GM12878 (cell line): ENCODE data around the gene AGAP1. TPM values are rescaled to one million over a fixed set of nuclear protein-coding genes. Genes with fewer than 3 reads are reported as not detected.

Experiments used
- ATAC-seq: fragments of 200-7000 bp; cut with Tn5 transposase; 3 replicates; pipeline ENCODE4 v1.9.1; 2020; ENCODE audit warnings: mild to moderate bottlenecking, moderate library complexity
- BruUV-seq: library from RNA; stranded (reverse); fragments of 400-500 nt; replicated peaks from 2 replicates; lab custom pipeline; 2021; lab: Mats Ljungman, UMichigan
- CTCF ChIA-PET: fragments of 300-600 bp; sonication (Branson Sonifier 250); formaldehyde crosslinking; extraction: SDS; loops from one replicate; lab custom pipeline; 2021; ENCODE audit warnings: inconsistent platforms; lab: Yijun Ruan, JAX
- POLR2A ChIA-PET: fragments of 350-600 bp; formaldehyde crosslinking; extraction: SDS; loops from one replicate; lab custom pipeline; 2021; ENCODE audit warnings: inconsistent platforms; lab: Charles Lee
- RAD21 ChIA-PET: fragments of 300-600 bp; sonication (Branson Sonifier 250); formaldehyde crosslinking; loops from one replicate; lab custom pipeline; 2023; ENCODE audit warnings: antibody characterized with exemption; ENCODE audit not compliant: unreplicated experiment; lab: Charles Lee
- SMC1A ChIA-PET: fragments of 300-600 bp; sonication (Branson Sonifier 250); formaldehyde crosslinking; loops from one replicate; lab custom pipeline; 2023; ENCODE audit not compliant: unreplicated experiment, uncharacterized antibody; lab: Charles Lee
- DNase-seq: peaks from one replicate; pipeline ENCODE4 v3.0.0-alpha.2; 2011; ENCODE audit warnings: low read depth, low spot score
- FAIRE-seq: peaks from 3 replicates; lab custom pipeline; 2011; peaks lifted over from hg19 to GRCh38; lab: Jason Lieb, UNC
- H2AFZ ChIP-seq: 2 replicates; pipeline ENCODE4 v1.6.0; 2011; ENCODE audit warnings: low read depth, low read length, control low read depth; ENCODE audit not compliant: control insufficient read depth
- H3K27ac ChIP-seq: 2 replicates; pipeline ENCODE4 v1.5.1; 2011; ENCODE audit warnings: control low read depth; ENCODE audit not compliant: control insufficient read depth, insufficient read depth
- H3K27me3 ChIP-seq, 2 experiments: replicated peaks in 1 of 2; 2 replicates each; pipeline versions ENCODE4 v1.6.0 to v1.6.1; 2011; ENCODE audit warnings: low read length in 1 of 2; ENCODE audit not compliant: control insufficient read depth in 2 of 2, insufficient read depth in 2 of 2
- H3K36me3 ChIP-seq, 2 experiments: 2 replicates each; pipeline ENCODE4 v1.5.1; 2011; ENCODE audit warnings: low read length in 1 of 2; ENCODE audit not compliant: control insufficient read depth in 2 of 2, insufficient read depth in 2 of 2
- H3K4me1 ChIP-seq: 2 replicates; pipeline ENCODE4 v1.6.1; 2011; ENCODE audit warnings: mild to moderate bottlenecking, low read length, moderate library complexity, mixed read lengths; ENCODE audit not compliant: control insufficient read depth, insufficient read depth
- H3K4me2 ChIP-seq: 2 replicates; pipeline ENCODE4 v1.6.0; 2011; ENCODE audit warnings: control low read depth; ENCODE audit not compliant: control insufficient read depth, insufficient read depth
- H3K4me3 ChIP-seq: fragments of 200-600 bp; sonication (generic); 2 replicates; pipeline ENCODE4 v1.5.1; 2016
- H3K79me2 ChIP-seq: 2 replicates; pipeline ENCODE4 v1.6.0; 2011; ENCODE audit warnings: low read length; ENCODE audit not compliant: control insufficient read depth, insufficient read depth
- H3K9ac ChIP-seq: 2 replicates; pipeline ENCODE4 v1.8.0; 2011; ENCODE audit warnings: low read length, control low read depth, mixed read lengths; ENCODE audit not compliant: control insufficient read depth, insufficient read depth
- H3K9me3 ChIP-seq: replicated peaks from 3 replicates; pipeline ENCODE4 v1.5.1; 2011; ENCODE audit warnings: mild to moderate bottlenecking, low read length; ENCODE audit not compliant: control insufficient read depth, insufficient read depth
- H4K20me1 ChIP-seq: 2 replicates; pipeline ENCODE4 v1.6.0; 2011; ENCODE audit not compliant: control insufficient read depth, insufficient read depth
- EED ChIP-seq: sonication (generic); IDR thresholded peaks from 2 replicates; pipeline ENCODE4 v1.6.1; 2016; ENCODE audit warnings: antibody characterized with exemption, low read depth
- MTA2 ChIP-seq: fragments of 450-650 bp; IDR thresholded peaks from 2 replicates; pipeline ENCODE4 v1.6.1; 2016; ENCODE audit warnings: low read depth, mild to moderate bottlenecking, moderate library complexity
- NFXL1 ChIP-seq: fragments of 450-650 bp; IDR thresholded peaks from 2 replicates; pipeline ENCODE4 v1.6.1; 2017; ENCODE audit warnings: antibody characterized with exemption, mild to moderate bottlenecking, borderline replicate concordance
- PKNOX1 ChIP-seq: fragments of 450-650 bp; IDR thresholded peaks from 2 replicates; pipeline ENCODE4 v1.6.1; 2016; ENCODE audit warnings: mild to moderate bottlenecking
- SKIL ChIP-seq: fragments of 450-650 bp; IDR thresholded peaks from 2 replicates; pipeline ENCODE4 v1.6.1; 2017; ENCODE audit warnings: mild to moderate bottlenecking, low read depth, inconsistent platforms; ENCODE audit not compliant: poor library complexity, severe bottlenecking
- ZNF24 ChIP-seq: fragments of 450-650 bp; IDR thresholded peaks from 2 replicates; pipeline ENCODE4 v1.6.1; 2017; ENCODE audit warnings: antibody characterized with exemption, mild to moderate bottlenecking
- WGBS: methylation state at CpG from one replicate; pipeline ENCODE4 v1.1.6; 2016; ENCODE audit warnings: low lambda C conversion rate; ENCODE audit not compliant: insufficient replicate concordance, insufficient coverage; ENCODE audit errors: missing lambda C conversion rate; 5-methylcytosine and 5-hydroxymethylcytosine counted together
- in situ Hi-C: fragments of 300-500 bp; cut with MboI; formaldehyde crosslinking; loops from 9 replicates; pipeline ENCODE4 v1.14.3; 2018; ENCODE audit warnings: mixed read lengths
- intact Hi-C: fragments of 100-400 bp; cut with micrococcal nuclease; formaldehyde crosslinking; loops from one replicate; pipeline ENCODE4 v1.14.2; 2022; ENCODE audit not compliant: unreplicated experiment
- polyA plus RNA-seq, 11 experiments: library from polyadenylated mRNA; depleted of rRNA in 4 of 11; unstranded in 6 of 11; stranded (reverse) in 5 of 11; fragments of >200 nt; fragmentation: Nextera tagmentation in 4 of 11; fragmentation: Illumina TruSeq in 1 of 11; extraction: Ambion mirVana in 4 of 11; extraction: Trizol in 1 of 11; gene quantifications; 1 replicate in 1 of 11; 2 replicates in 10 of 11; pipeline versions ENCODE4 v1.2.1 to v1.2.3, GENCODE V29; 2011 to 2016; ENCODE audit warnings: inconsistent platforms in 2 of 11, missing spikeins in 2 of 11, low read depth in 1 of 11
- total RNA-seq, 4 experiments: library from RNA; depleted of rRNA in 3 of 4; stranded (reverse); fragments of >200 nt in 3 of 4; fragmentation: Illumina TruSeq in 1 of 4; extraction: Trizol in 1 of 4; gene quantifications; 2 replicates each; pipeline versions ENCODE4 v1.2.1 to v1.2.3, GENCODE V29; 2013 to 2021

Gene AGAP1
- total and polyA plus RNA-seq, 10 of the 15 experiments (the other 5 are each of a cell fraction or from before 2014, with no cell fraction given) = 0.05 to 0.15 (median 0.06) TPM; not detected in 7

GRCh38 chr2:236033462-236033861, 539.6 kb downstream of the AGAP1 start:
- Histone ChIP-seq H3K9me3 (no peaks in the 10 kb centered on the region; the same call in 2 of the 3 replicates), H3K4me2 (no peak overlapping the region), H3K4me1 (no peaks in the 10 kb centered on the region), H2AFZ (no peak overlapping the region), H3K36me3 (no peaks in the 10 kb centered on the region), H3K9ac (no peak overlapping the region), H3K4me3 (no peak overlapping the region), H3K79me2 (no peaks in the 10 kb centered on the region), H3K27me3 (no peaks in the 10 kb centered on the region), H4K20me1 (no peaks in the 10 kb centered on the region), H3K27ac (no peak overlapping the region)
- no peak for FAIRE-seq
- CTCF ChIA-PET = no interaction called here
- POLR2A ChIA-PET = no interaction called here
- RAD21 ChIA-PET = no interaction called here
- TF ChIP-seq NFXL1 (no peak), MTA2 (no peak), PKNOX1 (no peak), SKIL (no peak), EED (no peak), ZNF24 (no peak)
- in situ Hi-C loops (no loop called here), intact Hi-C loops (no loop called here)
- BruUV-seq = no TSS peak
- SMC1A ChIA-PET = no interaction called here
- no peak for ATAC-seq
- 3% methylated on average over 7 of the region's 7 CpGs for WGBS
- no peak for DNase-seq
